Retinal pigment epithelial cell (primary cell): ENCODE results near the gene WDR33.

Experiments used
- DNase-seq: peaks from one replicate; pipeline ENCODE4 v3.0.0-alpha.2; 2010; ENCODE audit warnings: low read depth
- H3K4me3 ChIP-seq: 2 replicates; pipeline ENCODE4 v1.5.1; 2011; ENCODE audit warnings: mild to moderate bottlenecking, low read length, control low read depth, moderate library complexity
- CTCF ChIP-seq: conservative IDR thresholded peaks from 2 replicates; pipeline ENCODE4 v1.5.1; 2011; ENCODE audit warnings: low read depth, low read length, control low read depth, inconsistent platforms

The WDR33 gene

GRCh38 chr2:127733113-127733815, 77.7 kb downstream of the WDR33 start:
- TF ChIP-seq CTCF: no peak
- H3K4me3 ChIP-seq: no peak overlapping the region
- no peak for DNase-seq

GRCh38 chr2:127726158-127726880, 84.7 kb downstream of the WDR33 start:
- no peak for TF ChIP-seq CTCF
- no peak overlapping the region for H3K4me3 ChIP-seq
- no peak for DNase-seq

- no peak for DNase-seq
- H3K4me3 ChIP-seq: no peak overlapping the region
- TF ChIP-seq CTCF: no peak
Measured at GRCh38 chr2:127722807-127723206, 88.2 kb downstream of the WDR33 start.

- no peak overlapping the region for H3K4me3 ChIP-seq
- DNase-seq: peak; percentile 28
- no peak for TF ChIP-seq CTCF
Measured at GRCh38 chr2:127721978-127722355, 89.0 kb downstream of the WDR33 start.

- DNase-seq: peak; percentile 31
- no peak overlapping the region for H3K4me3 ChIP-seq
- TF ChIP-seq CTCF: no peak
Measured at GRCh38 chr2:127721311-127721977, 89.5 kb downstream of the WDR33 start.

GRCh38 chr2:127719301-127720218, 91.4 kb downstream of the WDR33 start:
- TF ChIP-seq CTCF: no peak
- no peak for DNase-seq
- H3K4me3 ChIP-seq: no peak overlapping the region
